NCI-H1417 (cell line): ENCODE results near the gene MAPKAPK3.

Experiments
- DNase-seq, 3 experiments: peaks; one replicate each; lab custom pipeline; 2025; lab: John Stamatoyannopoulos, UW

MAPKAPK3 gene

GRCh38 chr3:50617096-50617791, at the start of gene MAPKAPK3:
Gene MAPKAPK3, plus strand, starts transcription at chr3:50617151. Its CDS starts 415 bp downstream, at chr3:50617566.
- DNase-seq, result peak in 2 of 3 experiments; percentile 23 to 47

- DNase-seq, result peak; percentile 78 to 85 (median 81)
These were observed 49.4 kb upstream of the MAPKAPK3 start, which contains the start of gene C3orf18 for GRCh38 chr3:50567386-50568167. Gene C3orf18, minus strand, starts transcription at chr3:50567747. Its CDS starts 2,048 bp downstream, at chr3:50565699.

- DNase-seq, result peak; percentile 87 to 94 (median 94)
These were observed 47.8 kb upstream of the MAPKAPK3 start, which contains the start of gene HEMK1 for GRCh38 chr3:50568947-50569749. Gene HEMK1, plus strand, starts transcription at chr3:50569522. Its CDS starts 1,583 bp downstream, at chr3:50571105.

GRCh38 chr3:50570508-50571279, 46.3 kb upstream of the MAPKAPK3 start:
- DNase-seq, result no peak

- no peak for DNase-seq
These were observed 45.5 kb upstream of the MAPKAPK3 start for GRCh38 chr3:50571486-50571885.

GRCh38 chr3:50572158-50572557, 44.8 kb upstream of the MAPKAPK3 start:
- peak in 2 of 3 experiments; percentile 15 to 43 for DNase-seq

- no peak for DNase-seq
These were observed 44.1 kb upstream of the MAPKAPK3 start for GRCh38 chr3:50572801-50573371.

GRCh38 chr3:50573566-50574443, 43.1 kb upstream of the MAPKAPK3 start:
- no peak for DNase-seq

GRCh38 chr3:50574444-50574831, 42.5 kb upstream of the MAPKAPK3 start:
- no peak for DNase-seq

- no peak for DNase-seq
These were observed 41.6 kb upstream of the MAPKAPK3 start for GRCh38 chr3:50575372-50575771.

- DNase-seq, result no peak
These were observed 39.6 kb upstream of the MAPKAPK3 start for GRCh38 chr3:50577348-50577747.

- no peak for DNase-seq
These were observed 36.1 kb upstream of the MAPKAPK3 start for GRCh38 chr3:50580683-50581458.

- DNase-seq, result no peak
These were observed 35.5 kb upstream of the MAPKAPK3 start for GRCh38 chr3:50581459-50581842.

GRCh38 chr3:50582083-50582482, 34.9 kb upstream of the MAPKAPK3 start:
- no peak for DNase-seq

- no peak for DNase-seq
These were observed 33.1 kb upstream of the MAPKAPK3 start for GRCh38 chr3:50583897-50584296.

GRCh38 chr3:50584391-50584790, 32.6 kb upstream of the MAPKAPK3 start:
- DNase-seq, result no peak

- no peak for DNase-seq
These were observed 30.8 kb upstream of the MAPKAPK3 start for GRCh38 chr3:50585919-50586762.

GRCh38 chr3:50586763-50587070, 30.2 kb upstream of the MAPKAPK3 start:
- no peak for DNase-seq

- no peak for DNase-seq
These were observed 29.6 kb upstream of the MAPKAPK3 start for GRCh38 chr3:50587373-50587772.
